Activated gamma-delta T cell (primary cell): ENCODE data around the gene TUBGCP6.
"Not testable (repeated sequence)": the region's sequence is repeated elsewhere in the genome, so short reads cannot be mapped to it uniquely, and the experiment has no call there.

ENCODE experiments used
- DNase-seq: peaks from one replicate; lab custom pipeline; 2025; lab: John Stamatoyannopoulos, UW

The TUBGCP6 gene

DNA sequence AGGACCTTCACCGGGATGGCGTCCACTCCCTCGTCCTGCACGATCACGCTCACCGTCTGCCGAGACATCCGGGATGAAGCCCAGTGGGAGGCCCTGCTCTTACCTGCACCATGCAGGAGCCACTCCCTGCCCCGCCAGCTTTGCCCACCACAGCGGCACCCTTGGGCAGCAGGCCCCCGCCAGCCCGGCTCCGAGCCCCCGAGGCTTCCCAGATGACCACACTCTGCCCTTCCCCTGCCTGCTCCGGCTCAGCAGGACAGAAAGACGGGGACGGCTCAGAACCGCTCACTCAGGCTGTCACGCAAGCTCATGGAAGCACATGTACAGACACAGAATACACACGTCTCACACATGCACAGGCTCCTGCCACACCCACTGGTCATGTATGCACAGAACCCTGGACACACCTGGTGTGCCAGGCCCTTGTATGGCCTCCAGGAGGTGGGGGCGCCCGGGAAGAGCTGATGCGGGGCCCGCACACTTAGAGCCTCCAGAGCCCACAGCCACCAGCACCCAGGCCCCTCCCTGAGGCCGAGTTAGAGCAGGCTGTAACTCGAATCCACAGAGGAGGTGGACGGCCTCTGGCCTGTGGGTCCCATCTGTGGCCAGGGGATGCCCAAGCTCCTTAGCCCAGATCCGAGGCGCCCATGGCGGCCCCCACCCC is 34.3 kb upstream of the TUBGCP6 start:
- no peak for DNase-seq

GRCh38 chr22:50278461-50278860 is 33.6 kb upstream of the TUBGCP6 start:
- no peak for DNase-seq

GRCh38 chr22:50277761-50278160 is 32.9 kb upstream of the TUBGCP6 start:
- no peak for DNase-seq

DNA sequence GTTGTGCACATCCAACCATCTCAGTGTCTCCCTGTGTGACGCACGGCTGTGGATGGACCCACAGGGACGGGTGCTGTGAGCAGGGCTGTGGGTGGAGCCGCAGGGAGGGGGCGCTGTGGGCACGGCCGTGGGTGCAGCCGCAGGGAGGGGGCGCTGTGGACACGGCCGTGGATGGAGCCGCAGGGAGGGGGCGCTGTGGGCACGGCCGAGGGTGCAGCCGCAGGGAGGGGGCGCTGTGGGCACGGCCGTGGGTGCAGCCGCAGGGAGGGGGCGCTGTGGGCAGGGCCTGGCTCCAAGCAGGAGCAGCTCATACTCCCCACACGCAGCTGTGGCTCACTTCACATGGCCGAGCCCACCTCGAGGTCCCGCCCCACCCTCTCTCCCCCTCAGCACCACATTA is 31.3 kb upstream of the TUBGCP6 start:
- DNase-seq = peak; percentile 37

- DNase-seq = no peak
These were observed 30.6 kb upstream of the TUBGCP6 start for GRCh38 chr22:50275181-50276055.

DNA sequence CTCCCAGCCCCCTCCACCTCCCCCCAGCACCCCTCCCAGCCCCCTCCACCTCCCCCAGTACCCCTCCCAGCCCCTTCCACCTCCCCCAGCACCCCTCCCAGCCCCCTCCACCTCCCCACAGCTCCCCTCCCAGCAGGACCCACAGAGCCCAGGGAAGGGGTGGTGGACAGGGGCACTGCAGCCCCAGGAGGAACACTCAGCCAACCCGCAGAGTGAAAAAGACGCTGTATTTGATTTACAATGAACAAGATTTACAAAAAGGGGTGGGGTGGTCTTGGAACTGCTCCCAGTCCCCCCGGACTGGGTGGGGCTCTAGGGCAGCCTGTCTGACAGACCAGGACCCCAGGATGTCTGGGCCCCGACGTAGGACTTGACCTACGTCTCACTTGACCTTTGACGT is 29.9 kb upstream of the TUBGCP6 start:
- DNase-seq = no peak

GRCh38 chr22:50274311-50274710 is 29.5 kb upstream of the TUBGCP6 start:
- no peak for DNase-seq

DNA sequence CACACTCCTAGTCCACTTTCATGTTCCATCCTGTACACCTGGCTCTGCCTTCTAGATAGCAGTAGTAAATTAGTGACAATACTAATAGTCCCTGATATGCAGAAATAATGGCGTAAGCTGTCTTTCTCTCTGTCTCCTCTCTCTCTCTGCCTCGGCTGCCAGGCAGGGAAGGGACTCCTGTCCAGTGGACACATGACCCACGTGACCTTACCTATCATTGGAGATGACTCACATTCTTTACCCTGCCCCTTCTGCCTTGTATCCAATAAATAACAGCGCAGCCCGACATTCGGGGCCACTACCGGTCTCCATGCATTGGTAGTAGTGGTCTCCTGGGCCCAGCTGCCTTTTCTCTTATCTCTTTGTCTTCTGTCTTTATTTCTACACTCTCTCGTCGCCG is 29.0 kb upstream of the TUBGCP6 start:
- DNase-seq = not testable (repeated sequence)

DNA sequence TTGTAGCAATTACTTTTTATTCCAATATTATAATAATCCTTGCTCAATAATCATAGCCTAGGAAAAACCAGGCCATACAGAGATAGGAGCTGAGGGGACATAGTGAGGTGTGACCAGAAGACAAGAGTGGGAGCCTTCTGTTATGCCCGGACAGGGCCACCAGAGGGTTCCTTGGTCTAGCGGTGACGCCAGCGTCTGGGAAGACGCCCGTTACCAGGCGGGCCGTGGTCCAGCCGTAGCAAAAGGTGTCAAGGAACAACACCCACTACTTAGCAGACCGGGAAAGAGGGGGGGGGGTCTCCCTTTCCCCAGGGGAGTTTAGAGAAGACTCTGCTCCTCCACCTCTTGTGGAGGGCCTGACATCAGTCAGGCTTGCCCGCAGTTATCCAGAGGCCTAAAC is 28.5 kb upstream of the TUBGCP6 start:
- DNase-seq = not testable (repeated sequence)

GRCh38 chr22:50272044-50272802 is 27.4 kb upstream of the TUBGCP6 start:
- no peak for DNase-seq

DNA sequence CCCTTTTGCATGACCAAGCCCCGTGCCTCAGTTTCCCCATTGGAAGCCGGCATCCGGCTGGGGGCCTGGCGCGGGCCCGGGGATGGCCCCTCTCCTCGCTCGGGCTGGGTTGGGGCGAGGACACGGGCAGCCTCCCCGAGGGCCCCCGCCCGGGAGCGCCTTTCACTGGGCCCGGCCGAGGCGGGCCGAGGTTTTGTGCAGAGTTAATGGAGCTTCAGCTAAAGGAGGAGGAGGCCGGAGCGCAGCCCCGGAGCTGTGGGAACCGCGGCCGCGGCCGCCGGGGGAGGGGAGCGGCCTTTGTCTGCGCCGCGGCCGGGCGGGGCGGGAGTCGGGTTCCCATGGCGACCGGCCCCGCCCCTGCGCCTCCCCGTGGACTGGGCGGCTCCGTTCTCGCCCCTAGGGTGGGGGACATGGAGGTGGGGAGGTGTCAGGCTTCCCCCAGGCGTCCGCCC is 26.7 kb upstream of the TUBGCP6 start:
- DNase-seq = no peak

GRCh38 chr22:50270666-50271394 is 26.0 kb upstream of the TUBGCP6 start:
- peak; percentile 45 for DNase-seq

DNA sequence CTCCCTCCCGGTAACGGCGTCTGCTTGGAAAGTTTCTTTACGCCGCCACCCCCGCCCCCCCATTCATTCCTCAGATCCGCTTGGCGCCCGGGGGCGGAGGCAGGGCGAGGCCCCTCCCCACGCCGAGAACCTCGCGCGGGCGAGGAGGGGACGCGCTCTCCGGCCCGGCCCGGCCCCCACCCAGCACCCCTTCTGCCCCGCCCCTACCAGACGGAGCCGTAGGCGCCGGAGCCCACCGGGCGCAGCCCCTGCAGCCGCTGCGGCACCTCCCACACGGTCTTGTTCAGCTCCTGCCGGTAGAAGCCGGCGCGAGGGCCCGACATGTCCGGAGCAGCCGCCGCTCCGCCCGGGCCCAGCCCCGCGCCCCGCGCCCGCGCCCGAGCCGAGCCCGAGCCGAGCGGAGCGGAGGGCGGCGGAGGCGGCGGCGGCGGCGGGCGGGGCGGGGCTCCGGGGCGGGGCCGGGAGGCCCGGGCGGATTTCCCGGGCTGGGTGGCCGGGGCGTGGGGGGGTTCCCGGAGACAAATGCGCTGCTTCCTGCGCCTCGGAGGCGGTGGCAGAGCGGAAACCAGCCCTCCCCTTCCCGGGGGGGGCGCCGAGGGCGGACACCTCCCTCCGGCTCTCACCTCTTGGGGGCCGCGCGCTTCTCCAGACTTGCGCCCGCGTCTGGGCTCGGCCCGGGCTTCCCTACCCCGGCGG is 25.3 kb upstream of the TUBGCP6 start, which contains the start of gene MAPK11:
Gene MAPK11, minus strand, starts transcription at position 411 of the 696 bp plus-strand sequence. Its CDS starts 88 bp downstream, at position 323.
- DNase-seq = peak; percentile 56

DNA sequence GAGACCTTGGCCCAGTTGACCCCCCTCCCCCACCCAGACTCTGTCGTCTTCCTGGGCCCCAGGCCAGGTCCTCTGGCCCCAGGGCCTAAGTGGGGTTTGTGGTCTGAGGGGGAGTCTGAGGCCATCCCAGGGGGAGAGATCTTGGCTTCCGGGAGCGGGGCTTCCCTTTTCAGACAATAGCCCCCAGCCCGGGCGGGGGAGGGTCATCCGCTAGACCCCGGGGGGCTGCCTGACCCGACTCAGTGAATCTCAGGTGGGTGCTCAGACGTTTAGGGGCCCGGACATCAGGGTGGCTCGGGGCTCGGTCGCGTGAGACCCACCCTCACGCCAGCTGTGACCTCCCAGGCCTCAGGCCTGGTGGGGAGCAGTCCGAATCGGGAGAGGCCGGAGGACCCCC is 24.7 kb upstream of the TUBGCP6 start:
- DNase-seq = no peak

- DNase-seq = no peak
These were observed 23.9 kb upstream of the TUBGCP6 start for GRCh38 chr22:50268655-50269113.

GRCh38 chr22:50267591-50268390 is 23.0 kb upstream of the TUBGCP6 start:
- no peak for DNase-seq

DNA sequence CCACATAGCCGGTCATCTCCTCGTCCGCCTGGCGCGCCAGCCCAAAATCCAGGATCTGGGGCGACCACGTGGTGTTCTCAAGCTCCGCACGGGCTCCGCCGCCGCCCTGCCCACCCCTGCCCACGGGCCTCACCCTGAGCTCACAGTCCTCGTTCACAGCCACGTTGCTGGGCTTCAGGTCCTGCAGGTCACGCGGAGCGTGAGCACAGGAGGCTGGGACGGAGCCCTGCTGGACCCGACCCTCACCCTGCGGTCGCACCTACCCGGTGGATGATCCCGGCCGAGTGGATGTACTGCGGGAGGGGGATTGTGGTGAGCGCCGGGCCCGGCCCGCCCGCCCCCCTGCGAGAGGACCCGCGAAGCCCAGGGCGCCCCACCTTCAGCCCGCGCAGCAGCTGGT is 22.2 kb upstream of the TUBGCP6 start:
- no peak for DNase-seq

- no peak for DNase-seq
These were observed 20.3 kb upstream of the TUBGCP6 start for GRCh38 chr22:50264946-50265669.

GRCh38 chr22:50264104-50264745 is 19.4 kb upstream of the TUBGCP6 start:
- DNase-seq = no peak
